GM21360 (cell line): ENCODE data around the gene GJD3.
"Not testable (repeated sequence)": the region's sequence is repeated elsewhere in the genome, so short reads cannot be mapped to it uniquely, and the experiment has no call there.

ENCODE experiments used
- ATAC-seq: cut with Tn5 transposase; IDR thresholded peaks from one replicate; pipeline ENCODE4 v1.9.1; 2021; ENCODE audit warnings: mild to moderate bottlenecking, moderate library complexity; ENCODE audit not compliant: unreplicated experiment

Gene GJD3, protein sequence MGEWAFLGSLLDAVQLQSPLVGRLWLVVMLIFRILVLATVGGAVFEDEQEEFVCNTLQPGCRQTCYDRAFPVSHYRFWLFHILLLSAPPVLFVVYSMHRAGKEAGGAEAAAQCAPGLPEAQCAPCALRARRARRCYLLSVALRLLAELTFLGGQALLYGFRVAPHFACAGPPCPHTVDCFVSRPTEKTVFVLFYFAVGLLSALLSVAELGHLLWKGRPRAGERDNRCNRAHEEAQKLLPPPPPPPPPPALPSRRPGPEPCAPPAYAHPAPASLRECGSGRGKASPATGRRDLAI

DNA sequence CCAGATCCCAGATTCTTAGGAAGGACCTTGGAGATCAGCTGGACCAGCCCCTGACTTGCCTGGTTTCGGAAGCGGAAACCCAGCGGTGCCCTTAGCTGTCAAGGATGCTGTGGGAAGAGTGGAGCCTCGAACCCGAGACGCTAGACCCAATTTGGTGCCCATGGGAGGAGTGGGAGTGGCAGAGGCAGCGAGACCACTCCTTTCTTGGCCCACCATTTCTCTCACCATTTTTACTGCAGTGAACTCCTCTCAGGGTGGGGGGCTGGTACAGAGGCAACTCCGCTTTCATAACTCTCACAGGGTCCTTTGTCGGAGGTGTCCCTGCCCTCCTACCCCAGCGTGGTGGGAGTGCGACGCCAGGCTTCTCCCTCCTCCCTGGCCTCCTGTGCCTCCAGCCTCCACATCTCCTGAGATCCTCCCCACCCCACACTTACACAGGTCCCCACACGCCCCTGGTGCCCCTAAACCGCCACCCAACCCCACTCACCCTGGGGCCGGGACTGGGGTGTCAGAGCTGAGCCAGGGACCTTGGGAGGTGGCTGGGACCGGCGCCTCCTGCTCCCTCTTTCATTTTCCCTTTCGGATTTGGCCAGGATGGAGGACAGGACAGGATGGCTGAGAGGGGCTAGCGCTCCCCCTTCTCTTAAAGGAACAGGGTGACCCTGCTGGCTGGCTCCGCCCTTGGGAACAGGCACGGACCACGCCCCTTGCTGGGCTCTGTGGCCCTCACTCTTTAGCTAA is at the start of gene GJD3:
TSS of gene GJD3 (minus strand) at position 617 of the 741 bp plus-strand sequence. CDS start 922 bp downstream, outside the sequence.
- ATAC-seq: no peak

GRCh38 chr17:40414312-40414711 is 49.8 kb upstream of the GJD3 start:
- ATAC-seq: not testable (repeated sequence)

DNA sequence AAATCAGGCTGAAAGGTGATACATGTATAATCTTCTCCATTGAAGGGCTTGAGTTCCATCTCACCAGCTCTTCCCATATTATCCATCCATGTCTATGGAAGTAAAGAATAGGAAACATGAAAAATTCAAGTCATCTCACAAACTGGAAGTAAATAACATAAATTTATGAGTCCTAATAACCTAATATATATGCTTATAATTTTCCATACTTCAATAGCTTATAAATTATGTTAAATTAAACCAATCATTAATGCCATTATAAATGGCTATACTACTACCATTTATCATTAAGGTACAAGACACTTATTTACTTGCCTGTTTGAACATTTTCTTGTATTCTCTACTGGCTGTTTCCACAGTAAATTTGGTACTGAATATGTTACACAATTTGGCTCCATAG is 48.3 kb upstream of the GJD3 start:
- no peak for ATAC-seq

- ATAC-seq: no peak
Measured at GRCh38 chr17:40411821-40412220, 47.3 kb upstream of the GJD3 start.

DNA sequence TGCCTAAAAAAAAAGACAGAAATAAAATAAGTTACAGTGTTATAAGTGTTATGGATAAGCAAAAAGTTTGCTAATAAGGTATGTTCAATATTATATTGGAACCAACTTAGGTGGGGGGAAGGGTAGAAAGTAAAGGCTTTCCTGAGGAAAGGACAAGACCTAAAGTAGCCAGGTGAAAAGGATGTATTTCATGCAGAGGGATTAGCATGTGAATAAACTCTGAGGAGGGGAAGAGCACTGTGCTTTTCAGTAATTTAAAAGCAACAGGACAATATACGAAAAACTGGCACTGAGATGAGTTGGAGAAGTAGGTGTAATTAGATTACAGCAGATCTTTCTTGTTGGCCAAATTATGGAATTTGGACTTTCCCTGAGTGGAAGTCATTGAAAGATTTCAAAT is 45.5 kb upstream of the GJD3 start:
- ATAC-seq: no peak

DNA sequence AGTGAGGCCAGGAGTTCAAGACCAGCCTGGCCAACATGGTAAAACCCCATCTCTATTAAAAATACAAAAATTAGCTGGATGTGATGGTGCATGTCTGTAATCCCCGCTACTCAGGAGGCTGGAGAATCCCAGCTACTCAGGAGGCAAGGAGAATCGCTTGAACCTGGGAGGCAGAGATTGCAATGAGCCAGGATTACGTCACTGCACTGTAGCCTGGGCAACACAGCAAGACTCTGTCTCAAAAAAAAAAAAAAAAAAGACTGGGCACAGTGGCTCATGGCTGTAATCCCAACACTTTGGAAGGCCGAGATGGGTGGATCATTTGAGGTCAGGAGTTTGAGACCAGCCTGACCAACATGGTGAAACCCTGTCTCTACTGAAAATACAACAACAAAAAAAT is 45.0 kb upstream of the GJD3 start:
- not testable (repeated sequence) for ATAC-seq

DNA sequence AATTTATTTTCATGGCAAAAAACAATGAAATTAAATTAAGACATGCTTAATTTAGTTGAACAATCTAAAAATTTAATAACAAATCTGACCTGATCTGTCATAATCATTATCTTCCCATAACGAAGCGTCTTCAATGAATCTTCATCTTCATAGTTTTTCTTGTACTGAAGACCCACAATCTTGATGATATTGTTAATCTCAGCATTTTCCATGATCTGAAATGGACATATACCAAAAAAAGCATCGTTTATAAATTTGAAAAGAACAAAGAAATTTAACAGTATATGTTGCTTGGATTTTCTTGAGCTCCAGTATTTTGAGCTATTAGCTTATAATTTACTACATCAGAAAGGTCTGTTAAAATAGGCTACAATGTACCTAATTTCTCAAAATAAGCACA is 42.9 kb upstream of the GJD3 start:
- ATAC-seq: no peak

DNA sequence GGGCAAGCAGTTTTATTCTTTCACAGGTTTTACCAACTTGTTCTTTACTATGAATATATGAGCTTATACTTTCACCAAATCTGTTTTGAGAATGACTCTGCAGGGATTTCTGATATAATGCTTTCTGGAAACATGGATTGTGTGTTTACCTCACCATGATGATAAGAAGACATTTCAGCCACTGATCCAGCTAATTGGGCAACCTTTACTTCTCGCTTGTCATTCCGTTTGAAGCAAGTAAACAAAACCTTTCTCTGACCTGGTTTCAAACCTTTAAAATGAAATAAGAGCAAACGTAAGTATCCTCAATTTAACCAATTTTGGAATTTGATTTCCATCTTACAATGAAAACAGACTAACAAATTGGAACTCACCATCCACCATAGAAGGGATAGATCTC is 39.5 kb upstream of the GJD3 start:
- ATAC-seq: no peak

- ATAC-seq: no peak
Measured at GRCh38 chr17:40402668-40403067, 38.1 kb upstream of the GJD3 start.

DNA sequence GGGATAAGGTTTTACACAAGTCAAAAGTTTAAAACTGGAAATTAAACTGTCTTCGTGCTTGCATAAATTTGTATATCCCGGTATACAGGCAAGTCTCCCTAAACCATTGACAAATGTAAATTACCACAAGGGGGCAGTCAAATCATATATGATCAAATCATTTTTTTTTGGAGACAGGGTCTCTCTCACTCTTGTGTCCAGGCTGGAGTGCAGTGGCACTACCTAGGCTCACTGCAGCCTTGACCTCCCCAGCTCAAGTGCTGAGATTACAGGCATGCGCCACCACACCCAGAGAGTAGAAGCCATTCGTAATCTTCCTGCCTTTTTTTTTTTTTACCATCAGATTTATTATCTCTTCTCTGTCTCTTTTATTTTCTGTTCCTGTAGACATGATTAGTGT is 34.6 kb upstream of the GJD3 start:
- no peak for ATAC-seq

GRCh38 chr17:40386555-40386954 is 22.0 kb upstream of the GJD3 start:
- not testable (repeated sequence) for ATAC-seq

GRCh38 chr17:40382251-40382650 is 17.7 kb upstream of the GJD3 start:
- ATAC-seq: no peak

GRCh38 chr17:40378966-40379365 is 14.4 kb upstream of the GJD3 start:
- ATAC-seq: no peak

DNA sequence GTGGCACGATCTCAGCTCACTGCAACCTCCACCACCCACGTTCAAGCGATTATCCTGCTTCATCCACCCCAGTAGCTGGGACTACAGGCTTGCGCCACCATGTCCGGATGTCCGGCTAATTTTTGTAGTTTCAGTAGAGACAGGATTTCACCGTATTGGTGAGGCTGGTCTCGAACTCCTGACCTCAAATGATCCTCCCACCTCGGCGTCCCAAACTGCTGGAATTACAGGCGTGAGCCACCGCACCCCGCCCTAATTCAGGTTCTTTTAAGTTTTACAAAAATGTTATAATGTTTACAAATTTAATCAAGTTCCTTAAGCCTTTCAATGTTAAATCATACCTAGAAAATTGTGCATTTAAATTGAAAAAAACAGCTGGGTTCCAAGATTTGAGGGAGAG is 13.3 kb upstream of the GJD3 start:
- ATAC-seq: no peak

GRCh38 chr17:40376541-40376940 is 12.0 kb upstream of the GJD3 start:
- ATAC-seq: not testable (repeated sequence)

DNA sequence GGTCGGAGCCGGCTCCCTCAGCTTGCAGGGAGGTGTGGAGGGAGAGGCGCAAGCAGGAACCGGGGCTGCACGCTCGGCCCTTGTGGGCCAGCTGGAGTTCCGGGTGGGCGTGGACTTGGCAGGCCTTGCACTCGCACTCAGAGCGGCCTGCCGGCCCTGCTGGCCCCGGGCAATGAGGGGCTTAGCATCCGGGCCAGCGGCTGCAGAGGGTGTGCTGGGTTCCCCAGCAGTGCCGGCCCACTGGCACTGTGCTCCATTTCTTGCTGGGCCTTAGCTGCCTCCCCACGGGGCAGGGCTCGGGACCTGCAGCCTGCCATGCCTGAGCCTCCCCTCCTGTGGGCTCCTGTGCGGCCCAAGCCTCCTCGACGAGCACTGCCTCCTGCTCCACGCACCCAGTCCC is 11.2 kb upstream of the GJD3 start:
- ATAC-seq: not testable (repeated sequence)

- ATAC-seq: no peak
Measured at GRCh38 chr17:40374821-40375498, 10.4 kb upstream of the GJD3 start.

DNA sequence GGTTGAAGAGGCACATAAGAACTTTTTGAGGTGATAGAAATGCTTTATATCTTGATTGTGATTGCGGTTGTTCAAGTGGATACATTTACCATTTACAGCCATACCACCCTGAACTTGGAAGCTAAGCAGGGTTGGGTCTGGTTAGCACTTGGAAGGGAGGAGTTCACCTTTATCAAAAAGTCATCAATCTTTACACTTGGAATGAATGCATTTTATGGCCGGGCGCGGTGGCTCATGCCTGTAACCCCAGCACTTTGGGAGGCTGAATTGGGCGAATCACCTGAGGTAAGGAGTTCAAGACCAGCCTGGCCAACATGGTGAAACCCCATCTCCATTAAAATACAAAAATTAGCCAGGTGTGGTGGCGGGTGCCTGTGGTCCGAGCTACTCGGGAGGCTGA is 9.5 kb upstream of the GJD3 start:
- ATAC-seq: no peak

DNA sequence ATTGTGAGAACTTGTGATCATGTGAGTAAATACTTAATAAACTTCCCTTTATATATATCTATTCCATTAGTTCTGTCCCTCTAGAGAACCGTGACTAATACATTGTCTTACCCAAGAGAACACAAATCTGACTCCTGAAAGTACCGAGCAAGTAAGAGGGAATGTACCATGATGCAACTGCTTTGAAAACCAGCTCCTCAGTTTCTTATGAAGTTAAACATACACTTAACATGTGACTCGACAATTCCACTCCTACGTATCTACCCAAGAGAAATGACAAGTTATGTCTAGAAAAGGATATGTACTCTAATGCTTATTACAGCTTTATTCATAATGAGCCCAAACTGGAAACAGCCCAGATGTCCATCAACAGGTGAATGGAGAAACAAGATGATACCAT is 8.8 kb upstream of the GJD3 start:
- no peak for ATAC-seq

GRCh38 chr17:40372644-40373043 is 8.1 kb upstream of the GJD3 start:
- ATAC-seq: not testable (repeated sequence)

DNA sequence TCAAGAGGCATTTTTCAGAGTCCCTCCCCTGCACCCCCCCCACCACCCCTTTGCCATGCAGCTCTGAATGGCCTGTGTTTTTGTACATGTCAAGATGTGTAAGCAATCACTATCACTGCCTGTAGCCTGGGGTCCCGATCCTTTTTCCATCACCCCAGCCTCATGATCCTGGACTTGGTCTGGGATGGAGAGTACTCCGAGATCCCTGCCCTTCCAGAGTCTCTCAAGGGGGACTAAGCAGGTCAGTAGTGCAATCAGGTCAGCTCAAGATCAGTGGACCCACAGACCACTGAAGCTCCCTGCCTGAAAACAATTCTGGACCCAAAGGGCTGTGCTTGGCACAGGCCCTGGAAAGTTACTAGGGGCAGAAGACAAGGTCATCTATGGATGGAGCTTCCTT is 7.5 kb upstream of the GJD3 start:
- no peak for ATAC-seq
